ENCODE measurements around the gene CNTNAP4.

Gene CNTNAP4

GRCh38 chr16:76276745-76277438, at the start of gene CNTNAP4:
Gene CNTNAP4 (plus strand): TSS chr16:76277401. CDS start chr16:76277663, 262 bp downstream.
- DNase-seq, result peak in 1 of 2 experiments; percentile 1

- no peak for DNase-seq
Measured at GRCh38 chr16:76228546-76229146, 48.6 kb upstream of the CNTNAP4 start.

- DNase-seq, result no peak
Measured at GRCh38 chr16:76232704-76233103, 44.5 kb upstream of the CNTNAP4 start.

GRCh38 chr16:76235025-76235424, 42.2 kb upstream of the CNTNAP4 start:
- no peak for DNase-seq

GRCh38 chr16:76235426-76235825, 41.8 kb upstream of the CNTNAP4 start:
- DNase-seq, result no peak

- no peak for DNase-seq
Measured at GRCh38 chr16:76237471-76237870, 39.7 kb upstream of the CNTNAP4 start.

GRCh38 chr16:76241755-76242154, 35.4 kb upstream of the CNTNAP4 start:
- no peak for DNase-seq

- no peak for DNase-seq
Measured at GRCh38 chr16:76243620-76244019, 33.6 kb upstream of the CNTNAP4 start.

GRCh38 chr16:76246587-76246986, 30.6 kb upstream of the CNTNAP4 start:
- DNase-seq, result no peak

GRCh38 chr16:76265434-76266045, 11.7 kb upstream of the CNTNAP4 start:
- peak in 1 of 2 experiments; percentile 23 for DNase-seq

GRCh38 chr16:76268824-76269223, 8.4 kb upstream of the CNTNAP4 start:
- DNase-seq, result no peak

GRCh38 chr16:76277460-76278030, 344 bp downstream of the CNTNAP4 start:
- DNase-seq, result no peak

GRCh38 chr16:76278086-76278485, 885 bp downstream of the CNTNAP4 start:
- DNase-seq, result no peak

- DNase-seq, result peak in 1 of 2 experiments; percentile 36
Measured at GRCh38 chr16:76278980-76279379, 1.8 kb downstream of the CNTNAP4 start.

GRCh38 chr16:76280421-76281215, 3.4 kb downstream of the CNTNAP4 start:
- DNase-seq, result peak in 1 of 2 experiments; percentile 1

- no peak for DNase-seq
Measured at GRCh38 chr16:76287466-76287865, 10.3 kb downstream of the CNTNAP4 start.

- DNase-seq, result no peak
Measured at GRCh38 chr16:76292218-76292617, 15.0 kb downstream of the CNTNAP4 start.

- DNase-seq, result no peak
Measured at GRCh38 chr16:76293980-76294379, 16.8 kb downstream of the CNTNAP4 start.

GRCh38 chr16:76294396-76295214, 17.4 kb downstream of the CNTNAP4 start:
- DNase-seq, result no peak

GRCh38 chr16:76297941-76298340, 20.7 kb downstream of the CNTNAP4 start:
- DNase-seq, result no peak

GRCh38 chr16:76303637-76304314, 26.6 kb downstream of the CNTNAP4 start:
- DNase-seq, result no peak

Data from NCI-H526 (cell line).